NCI-H2171 (cell line): ENCODE measurements around the gene MGAT4C.

Experiments used
- DNase-seq: peaks from one replicate; lab custom pipeline; 2025; lab: John Stamatoyannopoulos, UW

The MGAT4C gene

GRCh38 chr12:85975716-85976115, 280.5 kb downstream of the MGAT4C start:
- no peak for DNase-seq

- no peak for DNase-seq
Observed at GRCh38 chr12:85971800-85972199, 284.4 kb downstream of the MGAT4C start.

- DNase-seq: no peak
Observed at GRCh38 chr12:85968606-85969005, 287.6 kb downstream of the MGAT4C start.

DNA sequence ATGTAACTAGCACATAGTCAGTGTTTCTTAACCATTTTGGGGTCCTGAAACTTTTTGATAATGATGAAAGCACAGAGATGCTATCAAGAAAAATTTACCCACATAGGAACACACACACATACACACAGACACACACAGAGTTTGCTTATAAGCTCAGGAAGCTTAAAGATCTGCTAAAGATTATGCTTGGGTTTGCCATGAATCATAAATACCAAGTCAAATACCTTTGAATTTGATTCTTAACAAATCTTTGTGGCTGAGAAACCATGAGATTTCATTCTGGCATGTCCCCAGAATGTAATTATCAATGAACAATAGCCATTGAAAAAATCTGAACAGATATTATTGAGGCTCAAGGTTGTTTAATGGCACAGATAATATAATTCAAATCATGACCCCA, 292.9 kb downstream of the MGAT4C start:
- DNase-seq: no peak

DNA sequence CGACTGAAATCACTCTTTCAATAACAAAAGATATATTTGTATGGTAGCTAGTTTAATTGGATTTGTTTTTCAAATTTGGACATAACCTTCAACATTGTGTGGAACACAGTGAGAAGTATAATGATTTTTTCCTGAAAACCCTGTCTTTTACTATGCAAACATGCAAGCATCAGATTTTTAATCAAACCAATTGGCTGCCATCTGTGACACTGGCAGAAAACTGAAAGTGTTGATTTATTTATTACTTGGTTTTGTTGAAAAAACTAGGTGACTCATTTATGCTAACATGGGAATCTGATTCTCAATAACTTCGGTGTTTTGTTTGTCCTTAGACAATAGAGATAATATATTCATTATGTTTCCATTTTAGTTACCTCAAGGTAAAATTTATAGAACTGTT, 300.1 kb downstream of the MGAT4C start:
- DNase-seq: no peak

- DNase-seq: no peak
Observed at GRCh38 chr12:85955127-85955526, 301.1 kb downstream of the MGAT4C start.

GRCh38 chr12:85951823-85952222, 304.4 kb downstream of the MGAT4C start:
- DNase-seq: no peak

GRCh38 chr12:85949253-85949652, 306.9 kb downstream of the MGAT4C start:
- DNase-seq: no peak

DNA sequence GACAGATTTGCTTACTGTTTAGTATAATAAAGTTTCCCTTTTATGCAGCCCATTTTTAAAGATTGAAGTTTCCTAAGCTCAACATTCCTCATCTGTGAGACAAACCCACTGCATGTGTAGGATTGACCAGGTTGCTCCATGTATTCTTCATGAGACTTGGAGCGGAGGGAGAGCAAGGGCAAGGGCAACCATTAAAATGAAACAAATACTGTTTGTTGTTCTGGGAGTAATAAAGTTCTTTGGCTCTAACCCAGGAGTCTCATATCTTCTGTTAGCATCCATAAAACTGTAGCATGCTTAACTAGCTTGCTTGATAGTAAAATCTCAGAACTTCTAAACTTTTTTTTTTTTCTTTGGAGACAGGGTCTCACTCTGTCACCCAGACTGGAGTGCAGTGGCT, 307.9 kb downstream of the MGAT4C start:
- no peak for DNase-seq

DNA sequence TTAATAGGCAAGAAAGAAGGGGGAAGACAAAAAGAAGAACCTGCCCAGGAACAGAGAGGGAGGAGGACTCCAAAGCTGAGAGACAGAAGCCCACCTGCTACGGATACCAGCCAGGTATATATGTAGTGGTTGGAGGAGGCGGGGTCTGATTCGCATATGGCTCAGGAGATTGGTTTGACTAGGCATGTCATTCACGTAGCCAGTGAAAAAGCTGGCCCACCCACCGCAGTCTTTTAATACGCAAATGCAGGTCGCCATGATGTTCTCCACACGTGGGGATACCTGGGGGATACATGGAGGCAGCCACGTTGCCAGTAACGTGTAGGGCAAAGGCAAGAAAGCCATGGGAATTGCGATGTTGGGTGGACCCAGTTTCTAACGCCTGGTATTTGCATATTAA, 308.9 kb downstream of the MGAT4C start:
- no peak for DNase-seq

DNA sequence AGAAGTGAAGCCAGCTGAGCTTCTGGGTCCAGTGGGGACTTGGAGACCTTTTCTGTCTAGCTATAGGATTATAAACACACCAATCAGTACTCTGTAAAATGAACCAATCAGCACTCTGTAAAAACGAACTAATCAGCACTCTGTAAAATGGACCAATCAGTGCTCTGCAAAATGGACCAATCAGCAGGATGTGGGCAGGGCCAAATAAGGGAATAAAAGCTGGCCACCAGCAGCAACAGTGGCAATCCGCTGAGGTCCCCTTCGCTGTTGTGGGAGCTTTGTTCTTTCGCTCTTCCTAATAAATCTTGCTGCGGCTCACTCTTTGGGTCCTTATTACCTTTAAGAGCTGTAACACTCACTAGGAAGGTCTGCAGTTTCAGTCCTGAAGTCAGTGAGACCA, 309.8 kb downstream of the MGAT4C start:
- no peak for DNase-seq

DNA sequence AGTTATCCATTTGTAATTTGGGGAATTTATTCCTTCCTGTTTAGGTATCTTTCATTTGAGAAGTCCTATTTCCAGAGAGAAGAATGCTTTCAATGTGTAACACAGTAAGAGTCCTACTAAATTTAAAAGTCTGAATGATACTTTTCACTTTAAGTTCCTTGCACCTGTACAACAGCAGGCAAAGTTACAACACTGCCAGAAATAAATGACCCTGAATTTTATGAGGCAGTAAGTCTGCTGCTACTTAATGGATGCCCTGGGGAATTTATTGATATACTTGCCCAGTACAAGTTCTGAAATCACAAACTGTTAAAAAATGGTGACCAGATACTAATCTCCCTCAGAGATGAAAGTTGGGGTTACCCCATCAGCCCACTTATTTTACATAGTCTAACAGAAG, 329.0 kb downstream of the MGAT4C start:
- no peak for DNase-seq

DNA sequence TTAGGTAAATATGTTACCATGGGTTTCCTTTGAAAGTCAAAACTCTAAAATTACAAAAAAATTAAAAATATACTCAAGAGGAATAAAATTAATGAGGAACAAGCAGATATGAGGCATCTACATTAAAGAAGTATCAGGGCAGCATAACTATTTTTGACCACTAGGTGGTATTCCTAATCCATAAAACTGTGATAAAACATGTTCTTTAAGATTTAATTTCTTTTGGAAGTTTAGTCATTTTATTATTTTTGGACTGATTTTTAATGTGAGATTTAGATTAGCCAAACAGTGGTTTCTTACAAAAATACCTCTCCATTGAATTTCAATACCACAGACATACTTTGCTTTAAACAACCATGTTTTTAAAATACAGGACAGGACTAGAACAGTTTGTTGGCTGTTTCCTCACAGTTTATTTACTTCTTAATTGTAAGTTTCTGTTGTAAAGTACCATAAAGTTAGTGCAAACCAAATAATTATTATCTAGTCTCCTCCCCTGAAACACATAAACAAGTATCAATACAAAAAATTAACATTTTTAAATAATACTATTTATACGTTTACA, 332.3 kb downstream of the MGAT4C start:
- no peak for DNase-seq

DNA sequence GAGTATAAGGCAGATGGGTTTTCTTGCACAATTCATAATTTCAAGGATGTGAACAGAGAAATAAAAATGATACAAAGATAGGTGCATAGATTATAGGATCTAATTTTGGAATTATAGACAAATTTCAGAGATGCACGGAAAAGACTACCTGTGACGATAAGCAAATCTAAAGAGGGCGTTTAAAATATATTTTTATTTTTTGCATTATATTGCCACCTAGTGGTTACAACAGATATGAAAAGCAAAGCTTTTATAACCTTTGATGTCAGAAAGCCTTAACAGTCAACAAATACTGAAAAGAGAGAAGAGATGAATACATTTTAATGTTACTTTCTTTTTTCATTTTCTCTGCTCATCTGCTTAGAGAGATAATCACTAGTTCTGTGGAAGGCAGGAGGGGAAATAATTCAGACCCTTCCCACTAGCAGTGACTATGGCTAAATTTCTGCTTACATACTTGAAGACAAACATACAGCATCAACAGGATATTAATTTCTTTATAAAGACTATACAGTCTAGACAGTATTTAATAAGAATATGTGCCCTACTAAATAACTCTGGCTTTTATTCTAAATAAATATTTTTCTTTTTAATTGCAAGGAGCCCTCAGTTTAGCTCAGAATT, 335.8 kb downstream of the MGAT4C start:
- peak; percentile 0 for DNase-seq
